ENCODE results near the gene CHRNB2. TPM values are rescaled to one million over a fixed set of nuclear protein-coding genes. Genes with fewer than 3 reads are reported as not detected.

The CHRNB2 gene
- total and polyA plus RNA-seq, 2 of the 4 experiments (the other 2 are of a cell fraction): under 0.01 to 0.03 TPM

DNA sequence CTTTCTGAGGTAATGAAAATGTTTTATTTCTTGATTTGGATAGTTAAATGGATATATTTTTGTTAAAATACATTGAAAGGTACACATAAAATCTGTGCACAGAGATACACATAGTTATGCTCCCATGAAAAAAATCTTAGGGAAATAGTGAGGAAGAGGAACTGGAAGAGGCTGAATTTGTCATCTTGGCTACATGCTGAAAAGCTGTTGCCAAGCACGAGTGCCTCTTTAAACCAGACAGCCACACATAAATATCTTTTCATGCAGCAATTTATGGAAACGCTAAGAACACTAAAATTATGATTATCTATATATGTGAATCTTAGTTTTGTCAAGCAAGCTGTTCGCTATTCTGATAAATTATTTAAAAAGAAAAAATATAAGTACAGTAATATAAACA, 53.2 kb downstream of the CHRNB2 start:
- Histone ChIP-seq H3K36me3 (ENCODE audit: control insufficient read depth, insufficient read depth, low read length) (peaks cover 4% of the 10 kb centered on the region), H3K4ac (ENCODE audit: low read depth, low read length) (no peak overlapping the region), H2AFZ (replicated peaks; ENCODE audit: low read length, poor library complexity) (no peak overlapping the region), H3K23ac (ENCODE audit: low read depth, low read length) (no peak overlapping the region; the same call in 1 of the 2 replicates), H2BK15ac (ENCODE audit: low read depth, low read length) (no peak overlapping the region), H3K4me3 (ENCODE audit: insufficient read depth, low read depth, low read length) (no peak overlapping the region), H3K18ac (ENCODE audit: low read depth, low read length) (no peak overlapping the region), H2AK9ac (replicated peaks; ENCODE audit: low read depth, low read length, poor library complexity) (no peak overlapping the region), H4K20me1 (ENCODE audit: insufficient read depth, low read length) (peaks cover 78% of the 10 kb centered on the region), H2BK5ac (ENCODE audit: low read depth, low read length, poor library complexity, severe bottlenecking) (no peak overlapping the region), H2AK5ac (ENCODE audit: low read depth, low read length) (no peak overlapping the region), H3K9me3 (ENCODE audit: control insufficient read depth, insufficient read depth, low read length) (no peaks in the 10 kb centered on the region), H3K56ac (ENCODE audit: extremely low read depth, insufficient read depth, low read length) (no peak overlapping the region), H4K91ac (ENCODE audit: insufficient read depth, low read depth, low read length) (no peak overlapping the region), H3K14ac (replicated peaks; ENCODE audit: low read depth, low read length) (no peak overlapping the region), H2BK20ac (ENCODE audit: low read depth, low read length) (no peak overlapping the region), H3K9me1 (ENCODE audit: insufficient read depth, low read length) (peaks cover 18% of the 10 kb centered on the region), H3K79me1 (ENCODE audit: low read depth in 1 of 2, low read length in 2 of 2) (peaks cover 30 to 70% of the 10 kb centered on the region in 2 experiments), H4K5ac (ENCODE audit: low read depth, low read length) (no peak overlapping the region), H3K9ac (ENCODE audit: low read depth, low read length) (no peak overlapping the region), H3K27me3 (ENCODE audit: control insufficient read depth, insufficient read depth, low read length) (no peaks in the 10 kb centered on the region), H3K27ac (ENCODE audit: insufficient read depth, low read length) (no peak overlapping the region), H4K8ac (ENCODE audit: low read depth in 2 of 2, low read length in 2 of 2) (no peak overlapping the region), H2BK120ac (ENCODE audit: low read depth, low read length) (no peak overlapping the region), H3K4me1 (ENCODE audit: control insufficient read depth, insufficient read depth, low read length) (peaks cover 5% of the 10 kb centered on the region), H3K4me2 (ENCODE audit: low read depth, low read length) (no peak overlapping the region)
- dilution Hi-C loops (cut with HindIII; ENCODE audit: low sequenced_read_pairs, unreplicated experiment): no loop called here
- WGBS, 2 experiments (ENCODE audit: extremely low coverage in 2 of 2, insufficient read length in 1 of 2): no CpG with 5 or more reads among the region's 3 CpGs
- ATAC-seq (ENCODE audit: low read depth): no peak
- intact Hi-C loops (cut with micrococcal nuclease): no loop called here
- ChIA-PET CTCF (interaction anchor here (0.6 to 0.7 kb wide), 2 partner anchors 10 to 466 kb away, joined by 3 read pairs; no protein-coding TSS in a partner anchor), POLR2A (ENCODE audit: unreplicated experiment) (no interaction called here)
- DNase-seq: no peak
- TF ChIP-seq MXI1 (IDR thresholded peaks at IDR 0.05; ENCODE audit: borderline replicate concordance, low read depth, low read length) (no peak), RCOR1 (IDR thresholded peaks at IDR 0.05; ENCODE audit: insufficient replicate concordance, low read length) (no peak), RAD21 (IDR thresholded peaks at IDR 0.05; ENCODE audit: low read length) (no peak), FOS (IDR thresholded peaks at IDR 0.05; ENCODE audit: low read depth, low read length) (no peak), BHLHE40 (IDR thresholded peaks at IDR 0.05; ENCODE audit: low read depth, low read length) (no peak), USF2 (IDR thresholded peaks at IDR 0.05; ENCODE audit: low read depth, low read length) (no peak), POLR2A (IDR thresholded peaks at IDR 0.05; ENCODE audit: low read depth, low read length) (no peak), NFE2L2 (IDR thresholded peaks at IDR 0.05; ENCODE audit: low read depth, low read length) (no peak), CHD1 (IDR thresholded peaks at IDR 0.05; ENCODE audit: low read depth, low read length) (no peak), MAZ (IDR thresholded peaks at IDR 0.05; ENCODE audit: borderline replicate concordance, low read depth, low read length) (no peak), MAFK (IDR thresholded peaks at IDR 0.05; ENCODE audit: low read depth, low read length) (no peak), RFX5 (IDR thresholded peaks at IDR 0.05; ENCODE audit: low read depth, low read length) (no peak), SMC3 (IDR thresholded peaks at IDR 0.05; ENCODE audit: low read depth, low read length) (no peak), CEBPB (IDR thresholded peaks at IDR 0.05; ENCODE audit: low read depth, low read length) (no peak)
- TF ChIP-seq, protein P1, sequence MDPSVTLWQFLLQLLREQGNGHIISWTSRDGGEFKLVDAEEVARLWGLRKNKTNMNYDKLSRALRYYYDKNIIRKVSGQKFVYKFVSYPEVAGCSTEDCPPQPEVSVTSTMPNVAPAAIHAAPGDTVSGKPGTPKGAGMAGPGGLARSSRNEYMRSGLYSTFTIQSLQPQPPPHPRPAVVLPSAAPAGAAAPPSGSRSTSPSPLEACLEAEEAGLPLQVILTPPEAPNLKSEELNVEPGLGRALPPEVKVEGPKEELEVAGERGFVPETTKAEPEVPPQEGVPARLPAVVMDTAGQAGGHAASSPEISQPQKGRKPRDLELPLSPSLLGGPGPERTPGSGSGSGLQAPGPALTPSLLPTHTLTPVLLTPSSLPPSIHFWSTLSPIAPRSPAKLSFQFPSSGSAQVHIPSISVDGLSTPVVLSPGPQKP (IDR thresholded peaks at IDR 0.05; ENCODE audit: borderline replicate concordance, low read depth, low read length): no peak
- TF ChIP-seq, protein P2, sequence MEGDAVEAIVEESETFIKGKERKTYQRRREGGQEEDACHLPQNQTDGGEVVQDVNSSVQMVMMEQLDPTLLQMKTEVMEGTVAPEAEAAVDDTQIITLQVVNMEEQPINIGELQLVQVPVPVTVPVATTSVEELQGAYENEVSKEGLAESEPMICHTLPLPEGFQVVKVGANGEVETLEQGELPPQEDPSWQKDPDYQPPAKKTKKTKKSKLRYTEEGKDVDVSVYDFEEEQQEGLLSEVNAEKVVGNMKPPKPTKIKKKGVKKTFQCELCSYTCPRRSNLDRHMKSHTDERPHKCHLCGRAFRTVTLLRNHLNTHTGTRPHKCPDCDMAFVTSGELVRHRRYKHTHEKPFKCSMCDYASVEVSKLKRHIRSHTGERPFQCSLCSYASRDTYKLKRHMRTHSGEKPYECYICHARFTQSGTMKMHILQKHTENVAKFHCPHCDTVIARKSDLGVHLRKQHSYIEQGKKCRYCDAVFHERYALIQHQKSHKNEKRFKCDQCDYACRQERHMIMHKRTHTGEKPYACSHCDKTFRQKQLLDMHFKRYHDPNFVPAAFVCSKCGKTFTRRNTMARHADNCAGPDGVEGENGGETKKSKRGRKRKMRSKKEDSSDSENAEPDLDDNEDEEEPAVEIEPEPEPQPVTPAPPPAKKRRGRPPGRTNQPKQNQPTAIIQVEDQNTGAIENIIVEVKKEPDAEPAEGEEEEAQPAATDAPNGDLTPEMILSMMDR (conservative IDR thresholded peaks at IDR 0.05; ENCODE audit: low read depth, low read length): no peak
- no TSS peak for BruUV-seq (replicated peaks)
- in situ Hi-C loops (cut with MboI; ENCODE audit: low sequenced_read_pairs): no loop called here
